ENCODE data around the gene WNT2B.
A peak's percentile ranks its signal among the peaks of the same experiment; 100 is the strongest.

Gene WNT2B

DNA sequence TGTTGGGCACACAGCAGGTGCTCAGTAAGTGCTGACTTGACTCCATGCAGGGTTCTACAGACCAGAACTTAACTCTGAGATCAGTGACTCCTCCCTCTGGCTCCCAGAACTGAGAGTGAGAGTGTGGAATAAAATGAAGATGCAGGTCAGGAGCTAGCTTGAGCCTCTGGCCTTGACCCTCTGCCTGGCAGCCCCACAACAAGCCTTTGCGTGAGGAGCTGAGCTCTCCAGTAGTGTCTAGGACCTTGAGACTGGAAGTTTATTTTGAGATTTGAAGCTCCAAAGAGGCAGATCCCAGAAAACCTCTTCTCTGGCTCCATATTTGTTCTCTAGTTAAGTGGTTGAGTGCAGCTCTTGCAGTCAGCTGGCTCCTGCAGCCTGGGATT is 3.4 kb upstream of the WNT2B start:
- no peak for DNase-seq

DNA sequence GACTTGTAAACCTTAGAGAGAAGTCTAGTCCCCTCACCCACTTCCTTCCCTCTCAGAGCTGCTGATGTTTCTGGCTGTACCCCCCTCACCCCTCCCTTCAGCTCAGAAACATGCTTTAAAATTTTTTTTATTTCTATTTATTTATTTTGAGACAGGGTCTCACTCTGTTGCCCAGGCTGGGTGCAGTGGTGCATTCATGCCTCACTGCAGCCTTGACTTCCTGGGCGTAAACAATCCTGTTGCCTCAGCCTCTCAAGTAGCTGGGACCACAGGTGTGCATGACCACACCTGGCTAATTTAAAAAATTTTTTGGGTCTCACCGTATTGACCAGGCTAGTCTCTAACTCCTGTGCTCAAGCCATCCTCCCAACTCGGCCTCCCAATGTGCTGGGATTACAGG is 2.9 kb upstream of the WNT2B start:
- DNase-seq, result no peak

DNA sequence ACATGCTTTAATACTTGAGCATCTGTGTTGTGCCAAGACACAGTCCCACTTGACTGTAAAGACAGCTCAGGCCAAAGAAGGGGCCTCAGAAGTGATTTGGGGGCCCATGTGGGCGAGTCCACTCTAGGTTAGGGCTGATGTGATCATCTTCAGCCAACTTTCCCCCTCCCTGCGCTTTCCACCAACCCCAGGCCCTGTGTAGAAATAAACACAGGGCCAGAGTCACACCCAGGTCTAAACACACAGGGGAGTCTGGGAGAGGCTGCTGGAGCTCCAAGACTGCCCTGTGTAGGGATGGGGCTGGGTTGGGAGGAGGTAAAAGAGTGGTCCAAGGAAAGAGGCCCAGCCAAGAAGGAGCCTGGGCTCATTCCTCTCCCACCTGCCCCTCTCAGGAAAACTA is 2.5 kb upstream of the WNT2B start:
- no peak for DNase-seq

DNA sequence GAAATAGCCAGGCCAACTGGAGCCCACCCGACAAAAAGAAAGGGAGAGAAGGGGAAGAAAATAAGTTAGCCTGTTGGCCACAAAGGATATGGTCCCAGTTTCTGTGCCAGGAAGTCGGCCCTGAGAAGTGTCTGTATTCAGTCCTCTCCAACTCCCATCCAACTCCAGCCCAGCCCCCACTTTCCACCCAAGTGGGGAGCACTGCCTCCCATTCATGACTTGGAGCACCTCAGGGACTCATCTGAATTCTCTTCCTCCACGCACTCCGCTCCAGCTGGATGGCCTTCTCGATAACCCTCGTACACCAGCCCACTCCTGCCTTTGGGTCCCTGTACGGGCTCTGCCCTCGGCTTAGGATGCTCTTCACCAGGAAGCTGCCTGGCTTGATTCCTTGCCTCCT is 2.0 kb upstream of the WNT2B start:
- DNase-seq, result no peak

DNA sequence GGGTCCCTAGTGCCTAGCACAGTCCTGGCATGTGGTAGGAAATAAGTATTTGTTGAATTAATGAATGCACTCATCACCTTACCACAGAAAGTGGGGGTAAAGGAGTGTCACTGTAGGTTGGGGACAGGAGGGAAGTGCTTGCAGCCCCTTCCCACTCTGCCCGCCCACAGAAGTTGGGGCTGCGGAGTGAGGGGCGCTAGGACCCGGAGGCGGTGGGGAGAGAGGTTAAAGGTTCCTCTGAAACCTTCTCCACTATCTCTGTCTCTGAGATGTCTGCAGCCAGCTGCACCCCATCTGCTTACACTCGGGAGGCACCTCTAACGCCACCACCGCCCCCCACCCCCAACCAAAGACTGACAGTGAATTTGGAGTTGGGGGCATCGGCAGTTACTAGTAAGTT is 1.4 kb upstream of the WNT2B start:
- DNase-seq, result no peak

DNA sequence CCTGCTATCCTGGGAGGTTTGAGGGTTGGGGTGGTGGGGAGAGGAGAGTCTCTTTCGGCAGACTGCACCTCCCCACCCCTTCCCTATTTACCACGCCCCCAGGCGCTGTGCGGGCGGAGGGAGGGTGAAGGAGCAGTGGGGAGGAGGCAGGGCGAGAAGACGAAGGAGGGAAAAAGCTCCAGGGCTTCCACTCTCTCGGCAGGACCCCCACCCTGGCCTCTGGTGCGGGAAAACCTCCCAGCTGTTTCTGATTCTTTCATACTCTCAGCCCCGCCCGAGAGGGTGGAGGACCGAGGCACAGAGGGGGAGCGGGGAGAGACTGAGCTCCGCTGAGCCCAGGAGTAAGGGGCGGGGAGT is 866 bp upstream of the WNT2B start:
- peak; percentile 3 for DNase-seq

DNA sequence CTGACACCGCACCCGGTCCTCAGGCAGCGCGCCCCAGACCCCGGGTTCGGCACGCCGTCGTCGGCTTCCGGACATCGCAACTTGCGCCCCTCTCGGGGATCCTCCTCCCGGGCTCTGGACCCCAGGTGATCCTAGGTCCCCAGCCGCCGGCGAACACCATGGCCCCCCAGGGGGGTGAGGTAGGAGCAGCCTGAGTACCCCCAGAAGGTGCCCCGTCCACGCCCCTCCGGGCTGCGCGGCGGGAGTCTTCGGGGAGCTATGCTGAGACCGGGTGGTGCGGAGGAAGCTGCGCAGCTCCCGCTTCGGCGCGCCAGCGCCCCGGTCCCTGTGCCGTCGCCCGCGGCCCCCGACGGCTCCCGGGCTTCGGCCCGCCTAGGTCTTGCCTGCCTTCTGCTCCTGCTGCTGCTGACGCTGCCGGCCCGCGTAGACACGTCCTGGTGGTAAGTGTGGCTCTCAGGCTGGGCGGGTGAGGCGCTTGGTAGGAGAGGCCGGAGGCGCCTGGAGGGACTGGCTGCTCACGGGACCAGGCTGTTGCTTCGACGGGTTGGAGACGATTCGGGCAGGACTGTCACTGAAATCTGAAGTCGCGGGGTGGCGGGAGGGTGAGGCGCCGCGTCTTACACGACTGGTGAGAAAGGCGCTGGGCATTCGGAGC is 367 bp downstream of the WNT2B start:
- no peak for DNase-seq

DNA sequence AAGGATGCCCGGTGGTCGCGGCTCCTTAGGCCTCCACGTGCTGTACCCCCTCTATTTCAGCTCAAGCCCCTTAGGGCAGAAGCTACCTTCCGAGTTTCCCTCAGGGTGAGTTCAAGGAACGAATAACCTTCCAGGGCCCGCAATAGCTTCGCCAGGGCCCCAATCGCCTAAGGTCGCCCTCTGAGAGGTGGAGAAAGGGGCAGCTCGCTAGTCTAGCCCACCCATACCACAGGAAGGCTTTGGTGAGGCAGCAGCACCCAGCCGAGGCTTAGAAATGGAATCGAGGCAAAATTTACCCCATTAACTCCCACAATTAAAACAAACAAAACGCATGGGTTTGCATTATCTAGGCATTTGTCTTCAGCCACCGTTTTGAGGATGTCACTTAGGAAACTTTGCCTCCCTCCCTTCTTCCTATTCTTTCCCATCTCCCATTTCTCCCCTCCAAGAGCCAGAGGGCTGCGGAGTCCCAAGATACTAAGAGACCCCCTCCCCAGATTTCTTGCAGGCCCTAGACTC is 954 bp downstream of the WNT2B start:
- DNase-seq, result no peak

DNA sequence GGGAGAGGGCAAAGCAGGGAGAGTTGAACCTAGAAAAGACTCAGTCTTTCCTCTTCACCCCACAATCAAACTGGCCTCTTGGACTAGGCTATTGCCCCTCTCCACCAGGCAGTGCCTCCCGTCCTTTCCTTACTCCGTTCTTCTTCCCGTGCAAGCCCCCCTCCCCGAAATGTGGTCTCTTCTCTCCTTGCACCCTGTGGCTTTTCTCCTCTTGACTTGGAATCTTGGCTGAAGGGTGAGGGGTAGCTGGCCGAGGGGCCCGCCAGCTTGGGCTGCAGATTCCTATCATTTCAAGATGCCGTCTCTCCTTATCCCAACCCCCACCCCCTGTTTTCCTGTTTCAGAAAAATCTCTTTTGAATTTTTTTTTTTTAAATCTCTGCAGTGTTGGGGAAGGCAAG is 1.6 kb downstream of the WNT2B start:
- no peak for DNase-seq

DNA sequence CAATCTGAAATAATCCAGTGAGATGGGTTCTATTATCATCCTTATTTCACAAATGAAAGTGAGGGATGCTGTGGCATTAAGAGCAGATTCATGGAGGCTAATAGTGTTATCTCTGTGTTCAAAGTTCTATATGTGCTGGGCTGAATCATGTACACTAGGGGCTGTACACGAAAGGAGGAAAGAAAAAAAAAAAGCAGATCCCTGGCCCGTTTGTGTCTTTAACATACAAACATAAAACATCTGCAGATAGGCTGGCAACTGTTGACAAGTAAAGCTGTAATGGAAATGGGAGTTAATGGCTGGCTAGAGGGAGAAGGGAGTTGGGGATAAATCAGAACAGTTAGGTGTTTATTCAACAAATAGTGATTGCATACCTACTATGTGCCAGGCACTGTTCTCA is 3.1 kb downstream of the WNT2B start:
- DNase-seq, result no peak

DNA sequence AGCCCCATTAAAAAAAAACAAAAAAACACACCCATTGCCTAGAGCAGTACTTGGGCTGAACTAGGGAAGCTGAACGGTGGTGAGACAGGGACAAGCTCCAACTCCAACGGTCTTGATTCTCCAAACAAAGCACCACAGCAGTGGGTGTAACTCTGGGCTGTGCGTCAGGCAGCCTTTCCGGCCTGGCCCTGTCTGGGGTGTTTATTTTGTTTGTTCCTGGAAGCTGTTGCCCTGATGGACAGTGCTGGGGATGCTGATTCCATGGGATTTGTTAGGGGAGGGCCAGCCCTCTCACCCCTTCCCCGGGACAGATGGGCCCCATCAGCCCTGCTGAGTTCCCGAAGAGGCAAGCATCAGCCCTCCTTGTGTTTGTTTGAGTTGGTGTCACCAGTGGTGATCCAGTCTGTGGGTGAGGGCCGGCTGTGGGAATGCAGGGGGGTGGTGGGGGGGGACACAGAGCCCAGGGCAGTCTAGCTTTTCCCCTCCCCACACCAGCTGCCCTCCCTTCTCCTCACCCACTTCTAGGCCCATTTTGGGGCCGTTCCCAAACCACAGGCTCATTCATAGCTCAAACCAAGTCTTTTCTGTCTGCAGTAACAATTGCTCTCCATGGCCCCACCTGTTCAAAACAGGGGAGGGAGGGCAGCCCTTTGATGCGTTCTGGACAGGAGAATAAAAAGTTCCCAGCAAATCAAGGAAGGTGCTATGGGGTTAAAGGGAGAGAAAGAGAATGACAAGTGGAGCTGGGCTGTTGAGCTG is 4.5 kb downstream of the WNT2B start:
- DNase-seq, result no peak

DNA sequence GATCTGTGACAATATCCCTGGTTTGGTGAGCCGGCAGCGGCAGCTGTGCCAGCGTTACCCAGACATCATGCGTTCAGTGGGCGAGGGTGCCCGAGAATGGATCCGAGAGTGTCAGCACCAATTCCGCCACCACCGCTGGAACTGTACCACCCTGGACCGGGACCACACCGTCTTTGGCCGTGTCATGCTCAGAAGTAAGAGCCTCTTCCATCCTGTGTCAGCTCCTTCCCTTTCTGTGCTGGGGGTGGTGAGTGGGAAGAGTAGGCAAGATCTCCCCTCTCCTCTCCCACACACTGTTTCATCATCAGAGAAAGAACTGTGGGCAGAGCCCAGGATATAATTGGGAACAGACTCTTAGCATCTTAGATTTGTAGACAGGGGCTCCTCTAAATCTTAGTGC is 6.1 kb downstream of the WNT2B start:
- no peak for DNase-seq

DNA sequence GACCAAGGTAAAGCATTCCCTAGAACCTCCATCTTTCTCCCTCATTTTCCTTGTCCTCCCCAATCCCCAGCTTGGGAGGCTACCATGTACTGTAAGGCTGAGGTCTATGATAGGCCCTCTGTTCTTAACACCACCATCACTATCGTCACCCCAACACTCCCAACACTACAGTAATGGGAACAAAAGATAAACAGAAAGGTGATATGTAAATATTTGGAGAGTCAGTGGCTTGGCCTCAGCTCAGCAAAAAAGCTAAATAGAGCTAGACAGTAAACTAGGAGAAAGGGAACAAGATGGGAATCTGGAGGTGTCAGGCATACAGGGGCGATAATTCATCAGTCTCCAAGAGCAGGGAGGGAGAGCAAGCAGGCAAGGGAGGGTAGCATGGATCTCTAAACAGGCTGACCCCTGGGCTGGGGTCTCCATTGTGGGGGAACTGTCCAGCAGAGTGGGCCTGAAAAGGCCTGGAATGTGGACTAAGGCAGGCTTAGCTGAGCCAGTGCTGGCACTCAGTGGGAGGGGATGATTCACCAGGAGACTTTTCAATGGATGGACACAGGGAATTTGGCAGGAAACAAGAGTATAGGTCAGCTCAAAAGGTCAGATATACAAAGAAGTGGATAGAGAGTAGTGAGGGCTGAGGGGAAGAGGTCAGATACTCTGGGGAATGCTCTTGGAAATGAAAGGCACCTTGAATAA is 6.7 kb downstream of the WNT2B start:
- no peak for DNase-seq

DNA sequence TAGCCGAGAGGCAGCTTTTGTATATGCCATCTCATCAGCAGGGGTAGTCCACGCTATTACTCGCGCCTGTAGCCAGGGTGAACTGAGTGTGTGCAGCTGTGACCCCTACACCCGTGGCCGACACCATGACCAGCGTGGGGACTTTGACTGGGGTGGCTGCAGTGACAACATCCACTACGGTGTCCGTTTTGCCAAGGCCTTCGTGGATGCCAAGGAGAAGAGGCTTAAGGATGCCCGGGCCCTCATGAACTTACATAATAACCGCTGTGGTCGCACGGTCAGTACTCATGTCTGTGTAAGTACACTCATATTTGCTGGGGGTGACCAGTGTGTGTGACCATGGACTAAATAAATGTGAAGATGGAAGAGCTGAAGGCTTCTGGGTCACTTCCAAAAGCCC is 7.4 kb downstream of the WNT2B start:
- no peak for DNase-seq

DNA sequence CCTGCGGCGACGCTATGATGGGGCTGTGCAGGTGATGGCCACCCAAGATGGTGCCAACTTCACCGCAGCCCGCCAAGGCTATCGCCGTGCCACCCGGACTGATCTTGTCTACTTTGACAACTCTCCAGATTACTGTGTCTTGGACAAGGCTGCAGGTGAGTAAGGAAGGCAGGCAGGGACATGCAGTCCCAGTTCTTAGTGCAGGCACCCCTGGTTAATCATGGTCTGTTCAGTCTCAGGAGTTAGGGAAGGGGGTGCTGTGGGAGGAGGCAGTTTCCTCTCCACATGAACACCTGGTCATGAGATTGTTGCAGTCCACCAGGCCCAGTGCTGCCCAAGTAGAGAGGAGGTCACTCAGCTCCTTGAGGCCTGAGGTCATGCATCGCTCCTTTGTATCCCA is 8.5 kb downstream of the WNT2B start:
- no peak for DNase-seq

DNA sequence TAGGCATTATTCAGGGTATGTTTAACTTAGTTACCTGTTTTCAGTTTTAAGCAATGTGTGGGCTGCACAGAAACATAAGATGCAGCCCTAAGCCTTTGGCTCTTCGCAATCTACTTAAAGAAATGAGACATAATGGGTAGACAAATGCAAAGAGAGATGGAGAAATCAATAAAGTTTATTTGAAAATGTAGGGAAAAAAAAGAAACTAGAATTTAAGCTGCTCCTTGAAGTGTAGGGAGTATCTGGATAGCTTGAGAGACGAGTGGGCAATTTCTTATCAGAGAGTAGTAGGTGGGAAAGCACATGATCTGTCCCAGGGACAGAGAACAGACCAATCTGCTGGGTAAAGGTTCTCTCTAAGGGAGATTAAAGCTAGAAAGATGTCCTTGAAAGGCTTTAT is 8.9 kb downstream of the WNT2B start:
- DNase-seq, result no peak

DNA sequence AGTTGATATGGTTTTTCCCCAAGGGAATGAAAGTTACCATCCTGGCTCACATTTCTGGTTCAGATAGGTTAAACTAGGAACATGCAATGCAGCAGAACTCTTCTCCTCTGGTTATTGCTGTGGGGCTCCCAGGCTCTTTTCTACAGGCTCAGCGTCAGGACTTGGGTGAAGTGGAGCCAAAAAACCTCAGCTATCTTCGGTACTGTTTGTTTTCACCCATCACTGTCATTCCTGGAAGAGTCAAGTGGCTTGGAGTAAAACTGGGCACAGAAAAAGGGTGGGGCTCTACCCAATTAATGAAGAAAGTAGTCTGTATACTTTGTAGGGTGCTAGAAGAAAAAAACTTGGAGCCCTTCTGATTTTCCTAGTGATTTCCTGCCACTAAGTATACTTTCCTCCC is 9.4 kb downstream of the WNT2B start:
- no peak for DNase-seq

DNA sequence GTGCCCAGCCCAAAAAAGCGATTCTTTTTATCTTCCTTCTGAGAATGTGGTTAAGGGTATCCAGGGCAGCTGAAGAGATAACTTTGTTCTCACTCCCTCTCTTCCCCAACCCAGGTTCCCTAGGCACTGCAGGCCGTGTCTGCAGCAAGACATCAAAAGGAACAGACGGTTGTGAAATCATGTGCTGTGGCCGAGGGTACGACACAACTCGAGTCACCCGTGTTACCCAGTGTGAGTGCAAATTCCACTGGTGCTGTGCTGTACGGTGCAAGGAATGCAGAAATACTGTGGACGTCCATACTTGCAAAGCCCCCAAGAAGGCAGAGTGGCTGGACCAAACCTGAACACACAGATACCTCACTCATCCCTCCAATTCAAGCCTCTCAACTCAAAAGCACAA is 11.4 kb downstream of the WNT2B start:
- DNase-seq, result no peak

DNA sequence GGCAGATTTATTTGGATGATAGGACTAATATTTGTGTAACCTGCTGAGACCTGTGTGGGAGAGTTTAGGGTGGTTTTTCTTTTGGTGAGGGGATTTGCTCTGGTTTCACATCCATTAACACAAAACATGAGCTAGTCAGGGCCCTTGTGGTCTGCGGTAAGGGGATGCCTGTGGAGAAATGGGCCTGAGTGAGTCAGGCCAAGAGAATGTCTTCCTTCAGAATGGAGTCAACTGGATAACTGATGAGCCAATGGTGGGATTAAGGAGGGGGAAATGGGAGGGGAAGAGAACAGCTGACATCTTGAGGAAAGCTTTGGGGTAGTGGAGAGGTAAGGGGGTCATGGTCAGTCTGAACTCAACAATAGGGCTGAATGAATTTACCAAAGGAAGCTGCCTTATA is 13.9 kb downstream of the WNT2B start:
- no peak for DNase-seq

DNA sequence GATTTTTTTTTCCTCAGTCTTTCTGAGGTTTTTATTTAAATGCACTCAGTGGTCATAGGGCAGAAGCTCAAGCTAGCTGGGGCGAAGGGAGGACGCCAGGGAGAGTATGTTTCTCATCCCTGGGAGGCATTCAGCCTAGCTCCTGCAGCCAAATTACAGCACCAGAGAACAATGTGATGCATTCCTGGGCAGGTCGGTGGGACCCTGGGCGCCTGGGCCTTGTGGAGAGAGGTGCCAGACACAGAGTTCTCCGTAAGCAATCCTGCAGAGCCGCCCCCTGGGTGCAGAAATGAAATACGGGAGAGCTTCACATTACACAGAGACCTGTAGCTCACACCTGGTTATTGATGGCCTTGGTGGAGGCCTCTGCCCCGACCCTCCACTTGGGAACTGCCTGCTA is 15.5 kb downstream of the WNT2B start:
- DNase-seq, result no peak

DNA sequence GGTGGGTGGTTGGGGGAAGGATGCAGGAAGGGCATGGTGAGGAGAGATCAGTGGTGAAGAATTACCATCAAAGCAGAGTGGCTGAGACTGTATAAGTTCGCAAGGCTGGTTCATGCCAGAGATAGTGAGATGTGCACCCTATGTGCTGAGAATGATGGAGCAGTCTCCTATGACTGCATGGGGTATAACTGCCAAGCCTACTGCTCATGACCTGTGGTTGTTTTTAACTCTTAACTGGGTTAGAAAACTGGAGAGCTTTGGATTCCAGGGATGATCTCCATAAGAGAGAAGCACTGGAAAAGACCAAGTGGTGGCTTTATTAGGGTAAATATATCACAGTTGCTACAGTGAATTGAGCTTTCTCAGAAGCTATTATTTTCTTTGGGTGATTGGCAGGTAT is 16.2 kb downstream of the WNT2B start:
- DNase-seq, result no peak

DNA sequence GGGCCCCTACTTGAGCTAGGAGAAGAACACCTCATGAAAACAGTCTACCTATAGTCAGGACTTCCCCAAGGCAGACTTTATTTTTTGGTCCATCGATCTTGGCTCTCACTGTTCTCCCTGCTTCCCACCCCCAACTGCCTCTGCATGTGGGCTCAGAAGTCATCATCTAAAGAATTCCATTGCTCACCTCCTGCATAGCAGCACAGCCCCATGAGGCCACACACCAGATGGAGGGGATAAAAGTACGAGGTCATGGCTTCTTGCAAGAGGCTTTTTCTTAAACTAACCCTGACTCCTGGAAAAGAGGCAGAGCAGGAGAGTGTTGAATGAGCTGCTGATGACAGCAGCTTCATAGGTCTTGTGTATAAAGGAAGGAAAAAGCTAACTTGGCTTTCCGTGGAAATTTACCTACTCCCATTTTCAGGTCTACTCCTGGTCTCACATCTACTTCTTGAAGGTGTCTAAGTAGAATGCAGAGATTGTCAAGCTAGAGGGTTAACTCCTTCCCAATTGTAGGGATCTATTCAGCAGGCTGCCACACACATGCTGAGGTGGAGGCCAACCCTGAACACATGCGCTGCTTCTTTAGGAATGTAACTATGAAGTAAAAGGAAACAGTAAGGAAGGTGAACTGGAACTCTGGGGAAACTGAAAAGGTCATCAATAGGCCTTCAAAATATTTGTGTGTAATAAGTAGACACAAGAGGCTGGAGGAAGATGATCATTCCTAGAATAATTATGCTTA is 18.7 kb downstream of the WNT2B start:
- no peak for DNase-seq

DNA sequence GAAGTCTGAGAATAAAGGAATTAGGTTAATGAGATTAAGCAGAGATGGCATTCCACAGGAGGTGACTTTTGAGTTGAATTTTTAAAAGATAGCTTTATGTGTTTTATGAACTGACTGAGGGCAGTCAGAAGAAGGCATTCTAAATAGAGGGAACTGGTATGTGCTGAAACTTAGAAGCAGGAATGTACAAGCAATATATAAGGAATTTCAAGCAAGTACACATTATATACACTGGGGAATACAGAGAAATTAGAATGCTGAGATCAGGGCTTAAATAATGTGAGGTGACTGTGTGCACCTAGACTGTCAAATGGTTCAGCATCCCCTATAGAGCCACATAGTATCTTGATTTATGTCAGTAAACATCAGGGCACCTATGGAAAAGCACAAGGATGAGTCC is 19.3 kb downstream of the WNT2B start:
- no peak for DNase-seq

DNA sequence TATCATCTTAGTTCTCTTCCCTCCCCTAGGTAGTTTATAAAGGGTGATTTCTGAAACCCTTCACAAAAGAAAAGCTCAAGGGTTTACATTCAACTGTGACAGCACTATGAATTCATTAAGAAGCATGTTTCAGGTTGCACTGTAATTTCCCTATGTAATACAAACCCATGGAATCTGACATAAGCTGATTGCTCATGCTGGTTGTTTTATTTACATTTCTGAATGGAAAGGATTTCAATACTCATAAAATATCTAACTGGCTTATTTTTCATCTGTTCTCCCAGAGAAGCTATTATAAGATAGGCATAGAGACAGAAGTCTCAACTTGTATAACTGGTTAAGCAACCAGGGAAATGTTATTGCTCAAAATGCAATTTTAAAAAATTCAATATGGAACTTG is 20.5 kb downstream of the WNT2B start:
- no peak for DNase-seq
